HL-60 (cell line): Measurements from ENCODE around the gene HECW1.

Experiments used
- DNase-seq, 2 experiments: peaks; one replicate each; pipeline ENCODE4 v3.0.0-alpha.2; 2010 to 2020; ENCODE audit warnings: low read depth in 1 of 2, low spot score in 1 of 2
- H3K27ac ChIP-seq: fragments of 250-450 bp; sonication (Bioruptor Pico); replicated peaks from 2 replicates; pipeline ENCODE4 v1.5.1; 2020; ENCODE audit warnings: mild to moderate bottlenecking, moderate library complexity
- H3K27me3 ChIP-seq: fragments of 250-450 bp; sonication (Bioruptor Pico); 2 replicates; pipeline ENCODE4 v1.5.1; 2021; ENCODE audit warnings: mild to moderate bottlenecking, moderate library complexity; ENCODE audit not compliant: insufficient read depth, poor library complexity, severe bottlenecking
- H3K4me3 ChIP-seq: replicated peaks from 2 replicates; pipeline ENCODE4 v1.5.1; 2011; ENCODE audit warnings: mild to moderate bottlenecking, control low read depth, low read length; ENCODE audit not compliant: insufficient read depth
- GABPA ChIP-seq: IDR thresholded peaks from 2 replicates; pipeline ENCODE4 v1.6.1; 2012; ENCODE audit warnings: low read depth
- POLR2AphosphoS5 ChIP-seq: IDR thresholded peaks from 2 replicates; pipeline ENCODE4 v1.6.1; 2012; ENCODE audit warnings: low read depth
- REST ChIP-seq: IDR thresholded peaks from 2 replicates; pipeline ENCODE4 v1.6.1; 2012; ENCODE audit warnings: low read depth; ENCODE audit not compliant: insufficient replicate concordance
- SPI1 ChIP-seq: IDR thresholded peaks from 2 replicates; pipeline ENCODE4 v1.6.1; 2012; ENCODE audit warnings: low read depth, mild to moderate bottlenecking, borderline replicate concordance
- TF ChIP-seq, protein P1 (sequence below): IDR thresholded peaks from one replicate; pipeline ENCODE4 v1.5.1; 2011; ENCODE audit warnings: low read length, control low read depth, inconsistent platforms; ENCODE audit not compliant: insufficient read depth

The HECW1 gene

DNA sequence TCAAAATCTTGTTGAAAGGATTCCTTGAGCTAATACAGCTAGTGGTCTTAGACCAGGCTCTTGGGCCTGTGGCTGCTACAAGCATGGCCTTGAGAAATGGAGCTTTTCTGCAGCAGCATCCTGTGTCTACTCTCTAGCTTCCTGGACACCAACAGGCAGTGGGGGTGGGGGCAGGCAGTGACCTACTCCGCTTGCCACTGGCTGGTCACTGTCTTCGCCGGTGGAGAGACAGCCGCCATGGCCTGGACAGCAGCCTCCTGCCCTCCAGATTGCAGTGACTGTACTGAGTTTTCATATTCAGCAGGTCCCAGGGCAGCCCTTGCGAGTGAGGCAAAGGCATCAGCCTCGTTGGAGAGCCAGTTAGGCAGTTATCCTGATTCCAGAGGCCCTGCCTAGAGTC lies 204.6 kb downstream of the HECW1 start:
- H3K4me3 ChIP-seq, result no peak overlapping the region
- H3K27ac ChIP-seq, result no peak overlapping the region
- DNase-seq, result no peak
- H3K27me3 ChIP-seq, result no peaks in the 10 kb centered on the region
- no peak for TF ChIP-seq REST
- TF ChIP-seq GABPA, result no peak
- TF ChIP-seq POLR2AphosphoS5, result no peak
- no peak for TF ChIP-seq SPI1
- TF ChIP-seq, protein P1, sequence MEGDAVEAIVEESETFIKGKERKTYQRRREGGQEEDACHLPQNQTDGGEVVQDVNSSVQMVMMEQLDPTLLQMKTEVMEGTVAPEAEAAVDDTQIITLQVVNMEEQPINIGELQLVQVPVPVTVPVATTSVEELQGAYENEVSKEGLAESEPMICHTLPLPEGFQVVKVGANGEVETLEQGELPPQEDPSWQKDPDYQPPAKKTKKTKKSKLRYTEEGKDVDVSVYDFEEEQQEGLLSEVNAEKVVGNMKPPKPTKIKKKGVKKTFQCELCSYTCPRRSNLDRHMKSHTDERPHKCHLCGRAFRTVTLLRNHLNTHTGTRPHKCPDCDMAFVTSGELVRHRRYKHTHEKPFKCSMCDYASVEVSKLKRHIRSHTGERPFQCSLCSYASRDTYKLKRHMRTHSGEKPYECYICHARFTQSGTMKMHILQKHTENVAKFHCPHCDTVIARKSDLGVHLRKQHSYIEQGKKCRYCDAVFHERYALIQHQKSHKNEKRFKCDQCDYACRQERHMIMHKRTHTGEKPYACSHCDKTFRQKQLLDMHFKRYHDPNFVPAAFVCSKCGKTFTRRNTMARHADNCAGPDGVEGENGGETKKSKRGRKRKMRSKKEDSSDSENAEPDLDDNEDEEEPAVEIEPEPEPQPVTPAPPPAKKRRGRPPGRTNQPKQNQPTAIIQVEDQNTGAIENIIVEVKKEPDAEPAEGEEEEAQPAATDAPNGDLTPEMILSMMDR, result no peak

- no peak for DNase-seq
Observed at GRCh38 chr7:43318188-43318770, 205.8 kb downstream of the HECW1 start.

GRCh38 chr7:43325595-43325994 lies 213.1 kb downstream of the HECW1 start:
- H3K27me3 ChIP-seq, result no peaks in the 10 kb centered on the region
- TF ChIP-seq, protein P1, result no peak

More at GRCh38 chr7:43318188-43318770, 205.8 kb downstream of the HECW1 start:
- no peaks in the 10 kb centered on the region for H3K27me3 ChIP-seq
- H3K4me3 ChIP-seq, result no peak overlapping the region
- H3K27ac ChIP-seq, result no peak overlapping the region
- TF ChIP-seq REST (no peak), SPI1 (no peak), GABPA (no peak), POLR2AphosphoS5 (no peak)
- TF ChIP-seq, protein P1, result no peak

GRCh38 chr7:43328336-43328735 lies 215.9 kb downstream of the HECW1 start:
- no peak for DNase-seq
- Histone ChIP-seq H3K27me3 (no peaks in the 10 kb centered on the region), H3K4me3 (no peak overlapping the region), H3K27ac (no peak overlapping the region)
- TF ChIP-seq SPI1 (no peak), POLR2AphosphoS5 (no peak), REST (no peak), GABPA (no peak)
- TF ChIP-seq, protein P1, result no peak

More at GRCh38 chr7:43325595-43325994, 213.1 kb downstream of the HECW1 start:
- Histone ChIP-seq H3K27ac (no peak overlapping the region), H3K4me3 (no peak overlapping the region)
- DNase-seq, result no peak
